Effector memory CD8-positive, alpha-beta T cell (primary cell): ENCODE data around the gene ZNF324B.
"Not testable (repeated sequence)": the region's sequence is repeated elsewhere in the genome, so short reads cannot be mapped to it uniquely, and the experiment has no call there.

ENCODE experiments used
- ATAC-seq: fragments of 150-1000 bp; cut with Tn5 transposase; replicated peaks from 2 replicates; pipeline ENCODE4 v1.10.0; 2021; ENCODE audit warnings: mild to moderate bottlenecking, moderate library complexity
- DNase-seq, 3 experiments: peaks; one replicate each; pipeline ENCODE4 v3.0.0; 2021
- H3K27ac Mint-ChIP-seq, 2 donors: one replicate each; pipeline ENCODE4 v1.8.0; 2022; ENCODE audit warnings: mild to moderate bottlenecking in 2 of 2, mixed read lengths in 2 of 2, moderate library complexity in 2 of 2
- H3K27me3 Mint-ChIP-seq, 2 donors: one replicate each; pipeline ENCODE4 v1.8.0; 2022; ENCODE audit warnings: mixed read lengths in 2 of 2
- H3K36me3 Mint-ChIP-seq: one replicate; pipeline ENCODE4 v1.8.0; 2022; ENCODE audit warnings: mild to moderate bottlenecking, moderate library complexity, mixed read lengths; ENCODE audit not compliant: insufficient read depth
- H3K4me1 Mint-ChIP-seq, 2 donors: one replicate each; pipeline ENCODE4 v1.8.0; 2022; ENCODE audit warnings: low read depth in 2 of 2, mixed read lengths in 2 of 2
- H3K4me3 Mint-ChIP-seq, 2 donors: one replicate each; pipeline ENCODE4 v1.8.0; 2022; ENCODE audit warnings: mild to moderate bottlenecking in 2 of 2, mixed read lengths in 2 of 2, moderate library complexity in 2 of 2
- H3K9me3 Mint-ChIP-seq, 2 donors: one replicate each; pipeline ENCODE4 v1.8.0; 2022; ENCODE audit warnings: mixed read lengths in 2 of 2

Gene ZNF324B

GRCh38 chr19:58477871-58478270 lies 26.4 kb downstream of the ZNF324B start:
- Mint-ChIP-seq H3K27me3 (no peaks in the 10 kb centered on the region), H3K4me3 (no peak overlapping the region), H3K9me3 (no peaks in the 10 kb centered on the region), H3K27ac (peak overlapping the region; percentile 64 to 70), H3K36me3 (peaks cover 29% of the 10 kb centered on the region), H3K4me1 (peaks cover 13 to 23% of the 10 kb centered on the region in 2 donors)
- no peak for ATAC-seq
- DNase-seq: no peak

- Mint-ChIP-seq H3K4me3 (no peak overlapping the region), H3K27ac (no peak overlapping the region), H3K36me3 (peaks cover 17% of the 10 kb centered on the region), H3K9me3 (no peaks in the 10 kb centered on the region), H3K4me1 (peaks cover 13 to 23% of the 10 kb centered on the region in 2 donors), H3K27me3 (no peaks in the 10 kb centered on the region)
- no peak for ATAC-seq
- no peak for DNase-seq
Observed at GRCh38 chr19:58479303-58479702, 27.9 kb downstream of the ZNF324B start.

- Mint-ChIP-seq H3K4me1 (peaks cover 13 to 22% of the 10 kb centered on the region in 2 donors), H3K27me3 (no peaks in the 10 kb centered on the region), H3K9me3 (no peaks in the 10 kb centered on the region), H3K36me3 (peaks cover 15% of the 10 kb centered on the region), H3K27ac (no peak overlapping the region), H3K4me3 (no peak overlapping the region)
- DNase-seq (no peak), ATAC-seq (no peak)
Observed at GRCh38 chr19:58479736-58480480, 28.5 kb downstream of the ZNF324B start.

- ATAC-seq (no peak), DNase-seq (no peak)
- Mint-ChIP-seq H3K27me3 (no peaks in the 10 kb centered on the region), H3K4me3 (no peak overlapping the region), H3K36me3 (peaks cover 12% of the 10 kb centered on the region), H3K9me3 (no peaks in the 10 kb centered on the region), H3K27ac (no peak overlapping the region), H3K4me1 (peaks cover 12 to 17% of the 10 kb centered on the region in 2 donors)
Observed at GRCh38 chr19:58480481-58480830, 29.0 kb downstream of the ZNF324B start.

GRCh38 chr19:58480831-58481230 lies 29.4 kb downstream of the ZNF324B start:
- no peaks in the 10 kb centered on the region for H3K27me3 Mint-ChIP-seq
- H3K9me3 Mint-ChIP-seq: no peaks in the 10 kb centered on the region
- no peak overlapping the region for H3K27ac Mint-ChIP-seq
- H3K36me3 Mint-ChIP-seq: peaks cover 8% of the 10 kb centered on the region
- no peak for ATAC-seq
- no peak for DNase-seq
- H3K4me3 Mint-ChIP-seq: no peak overlapping the region
- H3K4me1 Mint-ChIP-seq: peaks cover 11 to 13% of the 10 kb centered on the region in 2 donors

- Mint-ChIP-seq H3K27ac (peak overlapping the region in 1 of 2 donors; percentile 10), H3K27me3 (no peaks in the 10 kb centered on the region)
Observed at GRCh38 chr19:58482372-58482771, 30.9 kb downstream of the ZNF324B start.

GRCh38 chr19:58483776-58484175 lies 32.4 kb downstream of the ZNF324B start:
- Mint-ChIP-seq H3K27me3 (no peaks in the 10 kb centered on the region), H3K4me3 (no peak overlapping the region), H3K9me3 (no peaks in the 10 kb centered on the region), H3K36me3 (no peaks in the 10 kb centered on the region), H3K4me1 (peaks cover 0 to 2% of the 10 kb centered on the region in 2 donors), H3K27ac (no peak overlapping the region)
- no peak for DNase-seq
- no peak for ATAC-seq

More at GRCh38 chr19:58482372-58482771, 30.9 kb downstream of the ZNF324B start:
- no peak overlapping the region for H3K4me3 Mint-ChIP-seq
- ATAC-seq (no peak), DNase-seq (no peak)
- no peaks in the 10 kb centered on the region for H3K36me3 Mint-ChIP-seq
- H3K9me3 Mint-ChIP-seq: no peaks in the 10 kb centered on the region
- peaks cover 2 to 3% of the 10 kb centered on the region in 2 donors for H3K4me1 Mint-ChIP-seq

- H3K27ac Mint-ChIP-seq, DNase-seq, H3K4me3 Mint-ChIP-seq, H3K27me3 Mint-ChIP-seq, H3K4me1 Mint-ChIP-seq, ATAC-seq, H3K9me3 Mint-ChIP-seq, H3K36me3 Mint-ChIP-seq: not testable (repeated sequence)
Observed at GRCh38 chr19:58484349-58484748, 32.9 kb downstream of the ZNF324B start.

- no peaks in the 10 kb centered on the region for H3K36me3 Mint-ChIP-seq
- H3K9me3 Mint-ChIP-seq: no peaks in the 10 kb centered on the region
- DNase-seq (no peak), ATAC-seq (no peak)
- H3K27me3 Mint-ChIP-seq: no peaks in the 10 kb centered on the region
- H3K4me3 Mint-ChIP-seq: peak overlapping the region in 1 of 2 donors; percentile 11
- no peak overlapping the region for H3K27ac Mint-ChIP-seq
- no peaks in the 10 kb centered on the region for H3K4me1 Mint-ChIP-seq
Observed at GRCh38 chr19:58491393-58491792, 40.0 kb downstream of the ZNF324B start.

GRCh38 chr19:58492265-58492664 lies 40.8 kb downstream of the ZNF324B start:
- DNase-seq: no peak
- no peaks in the 10 kb centered on the region for H3K9me3 Mint-ChIP-seq
- no peak overlapping the region for H3K4me3 Mint-ChIP-seq
- H3K27ac Mint-ChIP-seq: no peak overlapping the region
- H3K4me1 Mint-ChIP-seq: no peaks in the 10 kb centered on the region
- ATAC-seq: no peak
- no peaks in the 10 kb centered on the region for H3K36me3 Mint-ChIP-seq
- no peaks in the 10 kb centered on the region for H3K27me3 Mint-ChIP-seq

GRCh38 chr19:58497634-58498170 lies 46.3 kb downstream of the ZNF324B start:
- Mint-ChIP-seq H3K4me1 (peaks cover 14 to 16% of the 10 kb centered on the region in 2 donors), H3K4me3 (peak overlapping the region; percentile 15 to 80), H3K27me3 (no peaks in the 10 kb centered on the region), H3K27ac (no peak overlapping the region), H3K9me3 (peaks cover 4 to 8% of the 10 kb centered on the region in 2 donors), H3K36me3 (peaks cover 9% of the 10 kb centered on the region)
- DNase-seq: no peak
- ATAC-seq: no peak

- peak overlapping the region; percentile 91 for H3K27ac Mint-ChIP-seq
- peak overlapping the region; percentile 80 to 89 for H3K4me3 Mint-ChIP-seq
- peaks cover 9% of the 10 kb centered on the region for H3K36me3 Mint-ChIP-seq
- ATAC-seq (no peak), DNase-seq (no peak)
- H3K4me1 Mint-ChIP-seq: peaks cover 14 to 20% of the 10 kb centered on the region in 2 donors
- no peaks in the 10 kb centered on the region for H3K27me3 Mint-ChIP-seq
- H3K9me3 Mint-ChIP-seq: peaks cover 4 to 8% of the 10 kb centered on the region in 2 donors
Observed at GRCh38 chr19:58498316-58499020, 47.0 kb downstream of the ZNF324B start.

GRCh38 chr19:58499021-58499927 lies 47.9 kb downstream of the ZNF324B start:
- Mint-ChIP-seq H3K36me3 (peaks cover 9% of the 10 kb centered on the region), H3K27ac (peak overlapping the region; percentile 91), H3K4me1 (peaks cover 14 to 20% of the 10 kb centered on the region in 2 donors), H3K27me3 (no peaks in the 10 kb centered on the region), H3K9me3 (peaks cover 4 to 8% of the 10 kb centered on the region in 2 donors), H3K4me3 (peak overlapping the region; percentile 80 to 89)
- DNase-seq (peak; percentile 85 to 91 (median 86)), ATAC-seq (peak; percentile 88)
